ENCODE results near the gene ARHGEF11. TPM values are rescaled to one million over a fixed set of nuclear protein-coding genes. Genes with fewer than 3 reads are reported as not detected.
A peak's percentile ranks its signal among the peaks of the same experiment; 100 is the strongest.

Gene ARHGEF11
- total and polyA plus RNA-seq, 2 of the 4 experiments (the other 2 are of a cell fraction): 16.8 to 17.2 TPM

GRCh38 chr1:156893048-156893953 lies 152.2 kb downstream of the ARHGEF11 start, which contains the start of gene PEAR1:
Gene PEAR1, plus strand, starts transcription at chr1:156893718. Its CDS starts 10,209 bp downstream, at chr1:156903927.
- H3K9ac ChIP-seq (ENCODE audit: low read depth, low read length): peak within 1 kb of the TSS; percentile 77
- no peak for ATAC-seq (ENCODE audit: low read depth)
- H3K27ac ChIP-seq (ENCODE audit: insufficient read depth, low read length): peak within 1 kb of the TSS; percentile 68
- 33% methylated on average over 16 of the region's 60 CpGs; no CpG with 5 or more reads in 1 of the 2 experiments for WGBS, 2 experiments (ENCODE audit: extremely low coverage in 2 of 2, insufficient read length in 1 of 2)
- H2AK5ac ChIP-seq (ENCODE audit: low read depth, low read length): peak within 1 kb of the TSS; percentile 43
- H3K27me3 ChIP-seq (ENCODE audit: control insufficient read depth, insufficient read depth, low read length): peaks cover 6% of the 10 kb centered on the region
- dilution Hi-C loops (cut with HindIII; ENCODE audit: low sequenced_read_pairs, unreplicated experiment): no loop called here
- peak within 1 kb of the TSS; percentile 26 for H3K23ac ChIP-seq (ENCODE audit: low read depth, low read length)
- peak within 1 kb of the TSS; percentile 78 for H3K4ac ChIP-seq (ENCODE audit: low read depth, low read length)
- peak within 1 kb of the TSS; percentile 55 for H4K5ac ChIP-seq (ENCODE audit: low read depth, low read length)
- BruUV-seq (replicated peaks): no TSS peak
- peak within 1 kb of the TSS; percentile 67; the same call in 1 of the 2 replicates for H2BK20ac ChIP-seq (ENCODE audit: low read depth, low read length)
- no peaks in the 10 kb centered on the region for H3K9me3 ChIP-seq (ENCODE audit: control insufficient read depth, insufficient read depth, low read length)
- TF ChIP-seq CTCF (conservative IDR thresholded peaks at IDR 0.05; ENCODE audit: low read depth, low read length) (0 out of 2 replicates have a peak, but pooled peaks have one; percentile 3), RCOR1 (IDR thresholded peaks at IDR 0.05; ENCODE audit: insufficient replicate concordance, low read length) (peak; percentile 79), SMC3 (IDR thresholded peaks at IDR 0.05; ENCODE audit: low read depth, low read length) (no peak), RAD21 (IDR thresholded peaks at IDR 0.05; ENCODE audit: low read length) (no peak), RFX5 (IDR thresholded peaks at IDR 0.05; ENCODE audit: low read depth, low read length) (no peak), ELK1 (IDR thresholded peaks at IDR 0.05; ENCODE audit: borderline replicate concordance, low read depth, low read length) (no peak)
- TF ChIP-seq, protein P1, sequence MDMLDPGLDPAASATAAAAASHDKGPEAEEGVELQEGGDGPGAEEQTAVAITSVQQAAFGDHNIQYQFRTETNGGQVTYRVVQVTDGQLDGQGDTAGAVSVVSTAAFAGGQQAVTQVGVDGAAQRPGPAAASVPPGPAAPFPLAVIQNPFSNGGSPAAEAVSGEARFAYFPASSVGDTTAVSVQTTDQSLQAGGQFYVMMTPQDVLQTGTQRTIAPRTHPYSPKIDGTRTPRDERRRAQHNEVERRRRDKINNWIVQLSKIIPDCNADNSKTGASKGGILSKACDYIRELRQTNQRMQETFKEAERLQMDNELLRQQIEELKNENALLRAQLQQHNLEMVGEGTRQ (IDR thresholded peaks at IDR 0.05; ENCODE audit: low read depth, low read length): no peak
- H3K18ac ChIP-seq (ENCODE audit: low read depth, low read length): peak within 1 kb of the TSS; percentile 27
- H2BK120ac ChIP-seq (ENCODE audit: low read depth, low read length): peak within 1 kb of the TSS; percentile 88
- H3K36me3 ChIP-seq (ENCODE audit: control insufficient read depth, insufficient read depth, low read length): no peaks in the 10 kb centered on the region
- H4K20me1 ChIP-seq (ENCODE audit: insufficient read depth, low read length): peaks cover 2% of the 10 kb centered on the region; the same call in 1 of the 2 replicates
- H2BK5ac ChIP-seq (ENCODE audit: low read depth, low read length, poor library complexity, severe bottlenecking): peak within 1 kb of the TSS; percentile 92
- H3K79me1 ChIP-seq (ENCODE audit: low read depth in 1 of 2, low read length in 2 of 2): peaks cover 4 to 46% of the 10 kb centered on the region in 2 experiments
- peak within 1 kb of the TSS; percentile 52 for H3K4me3 ChIP-seq (ENCODE audit: insufficient read depth, low read depth, low read length)
- H3K4me2 ChIP-seq (ENCODE audit: low read depth, low read length): peak within 1 kb of the TSS; percentile 90
- H3K56ac ChIP-seq (ENCODE audit: extremely low read depth, insufficient read depth, low read length): peak within 1 kb of the TSS; percentile 30; the same call in 1 of the 2 replicates
- POLR2A ChIA-PET (ENCODE audit: unreplicated experiment): no interaction called here
- peaks cover 14% of the 10 kb centered on the region for H3K9me1 ChIP-seq (ENCODE audit: insufficient read depth, low read length)
- intact Hi-C loops (cut with micrococcal nuclease): no loop called here
- peak within 1 kb of the TSS; percentile 91; the same call in 2 of the 3 replicates for H2BK15ac ChIP-seq (ENCODE audit: low read depth, low read length)
- in situ Hi-C loops (cut with MboI; ENCODE audit: low sequenced_read_pairs): loop anchor here (5.0 kb wide), 1 partner anchor 34 kb away; no protein-coding TSS in a partner anchor
- H2AK9ac ChIP-seq (replicated peaks; ENCODE audit: low read depth, low read length, poor library complexity): peak within 1 kb of the TSS; percentile 96
- CTCF ChIA-PET: interaction anchor here (0.6 to 4.1 kb wide), 8 partner anchors 27 to 1446 kb away, joined by 3 to 24 read pairs (median 4); partner anchors contain the start of gene LRRC71
- peak; percentile 31 for DNase-seq
- peak within 1 kb of the TSS; percentile 58 to 86 for H4K8ac ChIP-seq (ENCODE audit: low read depth in 2 of 2, low read length in 2 of 2)
- peak within 1 kb of the TSS; percentile 87 for H4K91ac ChIP-seq (ENCODE audit: insufficient read depth, low read depth, low read length)
- peak within 1 kb of the TSS; percentile 91 for H2AFZ ChIP-seq (replicated peaks; ENCODE audit: low read length, poor library complexity)
- H3K14ac ChIP-seq (replicated peaks; ENCODE audit: low read depth, low read length): peak within 1 kb of the TSS; percentile 41
- H3K4me1 ChIP-seq (ENCODE audit: control insufficient read depth, insufficient read depth, low read length): peaks cover 31% of the 10 kb centered on the region

All from IMR-90 (cell line).